NCI-H2227 (cell line): ENCODE results near the gene HK1.

Experiments
- DNase-seq: peaks from one replicate; lab custom pipeline; 2025; ENCODE audit not compliant: unreplicated experiment; lab: John Stamatoyannopoulos, UW

HK1 gene

GRCh38 chr10:69345402-69345801, 67.1 kb downstream of the HK1 start:
- DNase-seq, result no peak

- DNase-seq, result no peak
Observed at GRCh38 chr10:69345890-69346474, 67.7 kb downstream of the HK1 start.

GRCh38 chr10:69346776-69347175, 68.5 kb downstream of the HK1 start:
- DNase-seq, result no peak

GRCh38 chr10:69348816-69349541, 70.7 kb downstream of the HK1 start:
- peak; percentile 58 for DNase-seq

GRCh38 chr10:69349542-69349888, 71.2 kb downstream of the HK1 start:
- DNase-seq, result no peak

GRCh38 chr10:69351589-69351988, 73.3 kb downstream of the HK1 start:
- no peak for DNase-seq

- no peak for DNase-seq
Observed at GRCh38 chr10:69352569-69353264, 74.4 kb downstream of the HK1 start.

GRCh38 chr10:69353977-69354635, 75.8 kb downstream of the HK1 start:
- DNase-seq, result no peak

GRCh38 chr10:69356187-69356586, 77.9 kb downstream of the HK1 start:
- DNase-seq, result no peak

GRCh38 chr10:69358148-69358795, 80.0 kb downstream of the HK1 start:
- DNase-seq, result no peak

GRCh38 chr10:69359148-69359547, 80.9 kb downstream of the HK1 start:
- DNase-seq, result no peak

GRCh38 chr10:69359594-69359993, 81.3 kb downstream of the HK1 start:
- no peak for DNase-seq

- no peak for DNase-seq
Observed at GRCh38 chr10:69360485-69361302, 82.4 kb downstream of the HK1 start.

GRCh38 chr10:69361303-69361614, 83.0 kb downstream of the HK1 start:
- DNase-seq, result no peak

GRCh38 chr10:69362471-69362954, 84.2 kb downstream of the HK1 start:
- no peak for DNase-seq

GRCh38 chr10:69363666-69364065, 85.4 kb downstream of the HK1 start:
- DNase-seq, result no peak

- no peak for DNase-seq
Observed at GRCh38 chr10:69364232-69364940, 86.1 kb downstream of the HK1 start.

GRCh38 chr10:69366738-69367137, 88.4 kb downstream of the HK1 start:
- DNase-seq, result no peak

GRCh38 chr10:69367469-69367868, 89.2 kb downstream of the HK1 start:
- DNase-seq, result no peak
